ENCODE results near the gene LBH.

- TF ChIP-seq YY1 (IDR thresholded peaks at IDR 0.05; ENCODE audit: low read depth) (no peak), TEAD4 (IDR thresholded peaks at IDR 0.05; ENCODE audit: borderline replicate concordance, insufficient read depth) (no peak), SIN3A (IDR thresholded peaks at IDR 0.05; ENCODE audit: borderline replicate concordance, low read depth, low read length) (no peak)
Measured at GRCh38 chr2:30237966-30238800, 6.8 kb downstream of the LBH start.

All from SK-N-SH (cell line).